HEK293 (cell line): Measurements from ENCODE around the gene NOD2.
A peak's percentile ranks its signal among the peaks of the same experiment; 100 is the strongest.

Experiments used
- CTCF ChIA-PET: fragments of 350-600 bp; formaldehyde crosslinking; extraction: SDS; loops from one replicate; lab custom pipeline; 2021; ENCODE audit warnings: antibody characterized with exemption; lab: Yijun Ruan, JAX
- POLR2A ChIA-PET: fragments of 300-600 bp; formaldehyde crosslinking; extraction: SDS; loops from one replicate; lab custom pipeline; 2020; ENCODE audit warnings: antibody characterized with exemption, inconsistent platforms; lab: Yijun Ruan, JAX
- H3K27ac ChIP-seq: fragments of 200-500 bp; sonication (Bioruptor generic); 2 replicates; pipeline ENCODE4 v1.5.1; 2014; ENCODE audit warnings: low read depth, low read length, control low read depth, inconsistent platforms; ENCODE audit errors: extremely low read depth
- H3K36me3 ChIP-seq, 2 experiments: fragments of 200-500 bp in 1 of 2; sonication (Bioruptor generic) in 1 of 2; 1 replicate in 1 of 2; 2 replicates in 1 of 2; pipeline ENCODE4 v1.5.1; 2014 to 2017; ENCODE audit warnings: inconsistent platforms in 2 of 2, low read length in 2 of 2; ENCODE audit not compliant: control insufficient read depth in 2 of 2, insufficient read depth in 1 of 2
- H3K4me1 ChIP-seq: fragments of 200-500 bp; sonication (Bioruptor generic); 2 replicates; pipeline ENCODE4 v1.5.1; 2014; ENCODE audit warnings: mild to moderate bottlenecking, low read length, inconsistent platforms; ENCODE audit not compliant: control insufficient read depth, insufficient read depth
- H3K4me3 ChIP-seq: 2 replicates; pipeline ENCODE4 v1.5.1; 2011; ENCODE audit warnings: low read depth, mild to moderate bottlenecking, control low read depth, low read length, moderate library complexity
- H3K9me3 ChIP-seq: fragments of 200-500 bp; sonication (Bioruptor generic); 2 replicates; pipeline ENCODE4 v1.5.1; 2014; ENCODE audit warnings: low read depth, low read length, inconsistent platforms; ENCODE audit not compliant: control insufficient read depth, insufficient read depth
- FEZF1 ChIP-seq: fragments of 450-650 bp; formaldehyde crosslinking; IDR thresholded peaks from 2 replicates; pipeline ENCODE4 v1.5.1; 2016; ENCODE audit warnings: missing biosample characterization, missing genetic modification characterization
- KLF1 ChIP-seq: fragments of 450-650 bp; formaldehyde crosslinking; IDR thresholded peaks from 2 replicates; pipeline ENCODE4 v1.5.1; 2016; ENCODE audit warnings: missing biosample characterization, missing genetic modification characterization
- KLF8 ChIP-seq: fragments of 450-650 bp; formaldehyde crosslinking; IDR thresholded peaks from 2 replicates; pipeline ENCODE4 v1.5.1; 2016; ENCODE audit warnings: missing biosample characterization, missing genetic modification characterization
- SCRT2 ChIP-seq: fragments of 450-650 bp; formaldehyde crosslinking; IDR thresholded peaks from 2 replicates; pipeline ENCODE4 v1.5.1; 2016; ENCODE audit warnings: missing biosample characterization, missing genetic modification characterization
- YY2 ChIP-seq: fragments of 450-650 bp; formaldehyde crosslinking; IDR thresholded peaks from 2 replicates; pipeline ENCODE4 v1.5.1; 2016; ENCODE audit warnings: missing biosample characterization, missing genetic modification characterization
- ZNF112 ChIP-seq: fragments of 450-650 bp; formaldehyde crosslinking; IDR thresholded peaks from 2 replicates; pipeline ENCODE4 v1.5.0; 2017; ENCODE audit warnings: missing biosample characterization, missing genetic modification characterization
- ZNF140 ChIP-seq: fragments of 450-650 bp; formaldehyde crosslinking; IDR thresholded peaks from 2 replicates; pipeline ENCODE4 v1.5.1; 2016; ENCODE audit warnings: missing biosample characterization, missing genetic modification characterization
- ZNF19 ChIP-seq: fragments of 450-650 bp; formaldehyde crosslinking; IDR thresholded peaks from 2 replicates; pipeline ENCODE4; 2016; ENCODE audit warnings: missing biosample characterization, missing genetic modification characterization, low read depth
- ZNF239 ChIP-seq: fragments of 450-650 bp; formaldehyde crosslinking; IDR thresholded peaks from 2 replicates; pipeline ENCODE4 v1.5.1; 2016; ENCODE audit warnings: missing biosample characterization, missing genetic modification characterization
- ZNF354C ChIP-seq: fragments of 450-650 bp; formaldehyde crosslinking; IDR thresholded peaks from 2 replicates; pipeline ENCODE4 v1.5.1; 2016; ENCODE audit warnings: missing biosample characterization, missing genetic modification characterization, low read depth, borderline replicate concordance
- ZNF426 ChIP-seq: fragments of 450-650 bp; formaldehyde crosslinking; IDR thresholded peaks from 2 replicates; pipeline ENCODE4 v1.5.1; 2017; ENCODE audit warnings: missing biosample characterization, missing genetic modification characterization, mild to moderate bottlenecking, inconsistent platforms, moderate library complexity
- ZNF473 ChIP-seq: fragments of 450-650 bp; formaldehyde crosslinking; IDR thresholded peaks from 2 replicates; pipeline ENCODE4 v1.5.1; 2017; ENCODE audit warnings: missing biosample characterization, missing genetic modification characterization
- ZNF510 ChIP-seq: fragments of 450-650 bp; formaldehyde crosslinking; IDR thresholded peaks from 2 replicates; pipeline ENCODE4 v1.5.1; 2018; ENCODE audit warnings: mild to moderate bottlenecking, missing genetic modification characterization, missing biosample characterization; ENCODE audit not compliant: insufficient replicate concordance
- ZNF529 ChIP-seq: fragments of 450-650 bp; formaldehyde crosslinking; IDR thresholded peaks from 2 replicates; pipeline ENCODE4 v1.5.1; 2017; ENCODE audit warnings: missing genetic modification characterization, missing biosample characterization; ENCODE audit not compliant: insufficient replicate concordance
- ZNF585B ChIP-seq: fragments of 450-650 bp; formaldehyde crosslinking; IDR thresholded peaks from 2 replicates; pipeline ENCODE4 v1.5.1; 2016; ENCODE audit warnings: missing biosample characterization, missing genetic modification characterization
- ZSCAN16 ChIP-seq: fragments of 450-650 bp; formaldehyde crosslinking; IDR thresholded peaks from 2 replicates; pipeline ENCODE4 v1.5.1; 2016; ENCODE audit warnings: missing biosample characterization, missing genetic modification characterization
- TF ChIP-seq, protein P1 (sequence below): fragments of 450-650 bp; formaldehyde crosslinking; IDR thresholded peaks from 2 replicates; pipeline ENCODE4 v1.5.1; 2016; ENCODE audit warnings: missing biosample characterization, missing genetic modification characterization
- TF ChIP-seq, protein P2 (sequence below): fragments of 450-650 bp; formaldehyde crosslinking; IDR thresholded peaks from 2 replicates; pipeline ENCODE4 v1.5.1; 2016; ENCODE audit warnings: missing biosample characterization, missing genetic modification characterization
- TF ChIP-seq, protein P3 (sequence below): fragments of 450-650 bp; formaldehyde crosslinking; IDR thresholded peaks from 2 replicates; pipeline ENCODE4 v1.5.1; 2016; ENCODE audit warnings: missing biosample characterization, missing genetic modification characterization
- TF ChIP-seq, protein P4 (sequence below): fragments of 450-650 bp; formaldehyde crosslinking; IDR thresholded peaks from 2 replicates; pipeline ENCODE4 v1.5.1; 2017; ENCODE audit warnings: missing biosample characterization, mild to moderate bottlenecking, missing genetic modification characterization, moderate library complexity

Gene NOD2

DNA sequence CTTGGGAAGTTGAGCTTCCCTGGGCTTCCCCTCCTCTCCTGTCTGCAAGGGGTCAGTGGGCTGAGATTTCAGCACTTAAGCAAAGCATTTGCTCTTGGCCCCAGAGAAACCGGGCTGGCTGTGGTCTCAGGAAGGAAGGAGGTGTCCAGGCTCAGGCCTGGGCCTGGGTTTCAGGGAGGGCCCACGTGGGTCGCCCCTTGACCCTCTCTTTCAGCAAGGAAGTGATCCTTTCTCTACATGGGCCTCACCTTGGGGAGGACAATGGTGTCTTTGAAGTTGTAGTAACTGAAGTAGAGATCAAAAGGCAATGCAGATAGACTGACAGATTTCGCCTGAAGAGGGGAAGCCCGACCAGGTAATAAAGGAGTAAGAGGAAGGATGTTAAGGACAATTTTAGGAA, 2.7 kb downstream of the NOD2 start:
- no peak for TF ChIP-seq ZNF239
- no peak for TF ChIP-seq KLF8 (tag by site-specific recombination)
- TF ChIP-seq ZSCAN16 (tag by site-specific recombination) = no peak
- no peak for TF ChIP-seq ZNF19
- no peak for TF ChIP-seq YY2 (tag by site-specific recombination)
- no peak for TF ChIP-seq ZNF529
- TF ChIP-seq ZNF112 (tag by site-specific recombination) = no peak
- TF ChIP-seq, protein P1, sequence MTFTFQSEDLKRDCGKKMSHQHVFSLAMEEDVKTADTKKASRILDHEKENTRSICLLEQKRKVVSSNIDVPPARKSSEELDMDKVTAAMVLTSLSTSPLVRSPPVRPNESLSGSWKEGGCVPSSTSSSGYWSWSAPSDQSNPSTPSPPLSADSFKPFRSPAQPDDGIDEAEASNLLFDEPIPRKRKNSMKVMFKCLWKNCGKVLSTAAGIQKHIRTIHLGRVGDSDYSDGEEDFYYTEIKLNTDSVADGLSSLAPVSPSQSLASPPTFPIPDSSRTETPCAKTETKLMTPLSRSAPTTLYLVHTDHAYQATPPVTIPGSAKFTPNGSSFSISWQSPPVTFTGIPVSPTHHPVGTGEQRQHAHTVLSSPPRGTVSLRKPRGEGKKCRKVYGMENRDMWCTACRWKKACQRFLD (tag by site-specific recombination) = no peak
- TF ChIP-seq, protein P2, sequence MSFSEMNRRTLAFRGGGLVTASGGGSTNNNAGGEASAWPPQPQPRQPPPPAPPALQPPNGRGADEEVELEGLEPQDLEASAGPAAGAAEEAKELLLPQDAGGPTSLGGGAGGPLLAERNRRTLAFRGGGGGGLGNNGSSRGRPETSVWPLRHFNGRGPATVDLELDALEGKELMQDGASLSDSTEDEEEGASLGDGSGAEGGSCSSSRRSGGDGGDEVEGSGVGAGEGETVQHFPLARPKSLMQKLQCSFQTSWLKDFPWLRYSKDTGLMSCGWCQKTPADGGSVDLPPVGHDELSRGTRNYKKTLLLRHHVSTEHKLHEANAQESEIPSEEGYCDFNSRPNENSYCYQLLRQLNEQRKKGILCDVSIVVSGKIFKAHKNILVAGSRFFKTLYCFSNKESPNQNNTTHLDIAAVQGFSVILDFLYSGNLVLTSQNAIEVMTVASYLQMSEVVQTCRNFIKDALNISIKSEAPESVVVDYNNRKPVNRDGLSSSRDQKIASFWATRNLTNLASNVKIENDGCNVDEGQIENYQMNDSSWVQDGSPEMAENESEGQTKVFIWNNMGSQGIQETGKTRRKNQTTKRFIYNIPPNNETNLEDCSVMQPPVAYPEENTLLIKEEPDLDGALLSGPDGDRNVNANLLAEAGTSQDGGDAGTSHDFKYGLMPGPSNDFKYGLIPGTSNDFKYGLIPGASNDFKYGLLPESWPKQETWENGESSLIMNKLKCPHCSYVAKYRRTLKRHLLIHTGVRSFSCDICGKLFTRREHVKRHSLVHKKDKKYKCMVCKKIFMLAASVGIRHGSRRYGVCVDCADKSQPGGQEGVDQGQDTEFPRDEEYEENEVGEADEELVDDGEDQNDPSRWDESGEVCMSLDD (tag by site-specific recombination) = no peak
- TF ChIP-seq ZNF585B (tag by site-specific recombination) = no peak
- no peak for TF ChIP-seq SCRT2 (tag by site-specific recombination)
- TF ChIP-seq ZNF140 (tag by site-specific recombination) = no peak
- TF ChIP-seq, protein P3, sequence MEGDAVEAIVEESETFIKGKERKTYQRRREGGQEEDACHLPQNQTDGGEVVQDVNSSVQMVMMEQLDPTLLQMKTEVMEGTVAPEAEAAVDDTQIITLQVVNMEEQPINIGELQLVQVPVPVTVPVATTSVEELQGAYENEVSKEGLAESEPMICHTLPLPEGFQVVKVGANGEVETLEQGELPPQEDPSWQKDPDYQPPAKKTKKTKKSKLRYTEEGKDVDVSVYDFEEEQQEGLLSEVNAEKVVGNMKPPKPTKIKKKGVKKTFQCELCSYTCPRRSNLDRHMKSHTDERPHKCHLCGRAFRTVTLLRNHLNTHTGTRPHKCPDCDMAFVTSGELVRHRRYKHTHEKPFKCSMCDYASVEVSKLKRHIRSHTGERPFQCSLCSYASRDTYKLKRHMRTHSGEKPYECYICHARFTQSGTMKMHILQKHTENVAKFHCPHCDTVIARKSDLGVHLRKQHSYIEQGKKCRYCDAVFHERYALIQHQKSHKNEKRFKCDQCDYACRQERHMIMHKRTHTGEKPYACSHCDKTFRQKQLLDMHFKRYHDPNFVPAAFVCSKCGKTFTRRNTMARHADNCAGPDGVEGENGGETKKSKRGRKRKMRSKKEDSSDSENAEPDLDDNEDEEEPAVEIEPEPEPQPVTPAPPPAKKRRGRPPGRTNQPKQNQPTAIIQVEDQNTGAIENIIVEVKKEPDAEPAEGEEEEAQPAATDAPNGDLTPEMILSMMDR (tag by site-specific recombination) = no peak
- TF ChIP-seq ZNF473 (tag by site-specific recombination) = no peak
- no peak for TF ChIP-seq ZNF426
- TF ChIP-seq FEZF1 (tag by site-specific recombination) = no peak
- no peak for TF ChIP-seq ZNF354C
- no peaks in the 10 kb centered on the region for H3K9me3 ChIP-seq
- no peaks in the 10 kb centered on the region for H3K36me3 ChIP-seq
- H3K27ac ChIP-seq = no peak overlapping the region
- CTCF ChIA-PET = interaction anchor here (0.6 kb wide), 1 partner anchor 365 kb away, joined by 3 read pairs; no protein-coding TSS in a partner anchor
- no peak overlapping the region for H3K4me3 ChIP-seq
- POLR2A ChIA-PET = no interaction called here
- no peaks in the 10 kb centered on the region for H3K4me1 ChIP-seq

DNA sequence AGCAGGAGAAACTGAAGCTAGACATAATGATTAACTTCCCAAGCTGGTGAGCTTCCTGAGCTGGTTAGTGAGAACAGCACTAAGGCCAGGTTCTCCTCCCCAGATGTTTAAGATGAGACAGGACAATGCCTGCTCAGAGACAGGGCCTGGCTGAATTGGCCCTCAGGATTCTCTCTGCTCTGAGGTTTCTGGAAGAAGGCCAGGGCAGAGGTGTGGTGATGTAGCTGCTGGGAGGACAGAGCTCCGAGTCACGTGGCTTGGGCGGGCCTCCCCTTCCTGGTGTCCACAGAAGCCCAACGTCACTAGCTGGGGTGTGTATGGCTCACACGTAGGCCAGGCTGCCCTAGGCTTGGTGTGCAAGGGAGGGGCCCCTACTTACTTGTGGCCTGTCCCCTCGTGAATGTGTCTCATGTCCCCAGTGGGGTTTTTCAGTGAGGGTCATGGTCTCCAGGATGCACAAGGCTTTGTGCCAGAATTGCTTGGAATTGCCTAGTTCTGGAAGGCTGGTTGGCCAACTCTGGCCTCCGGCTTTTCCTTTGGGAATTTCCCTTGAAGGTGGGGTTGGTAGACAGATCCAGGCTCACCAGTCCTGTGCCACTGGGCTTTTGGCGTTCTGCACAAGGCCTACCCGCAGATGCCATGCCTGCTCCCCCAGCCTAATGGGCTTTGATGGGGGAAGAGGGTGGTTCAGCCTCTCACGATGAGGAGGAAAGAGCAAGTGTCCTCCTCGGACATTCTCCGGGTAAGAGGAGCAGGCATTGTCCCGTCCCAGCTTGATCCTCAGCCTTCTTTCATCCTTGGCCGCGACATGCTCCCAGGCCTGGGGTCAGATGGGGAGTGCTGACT, 3.4 kb downstream of the NOD2 start:
- Histone ChIP-seq H3K4me1 (no peaks in the 10 kb centered on the region), H3K36me3 (no peaks in the 10 kb centered on the region), H3K4me3 (no peak overlapping the region), H3K9me3 (no peaks in the 10 kb centered on the region), H3K27ac (no peak overlapping the region)
- TF ChIP-seq, protein P4, sequence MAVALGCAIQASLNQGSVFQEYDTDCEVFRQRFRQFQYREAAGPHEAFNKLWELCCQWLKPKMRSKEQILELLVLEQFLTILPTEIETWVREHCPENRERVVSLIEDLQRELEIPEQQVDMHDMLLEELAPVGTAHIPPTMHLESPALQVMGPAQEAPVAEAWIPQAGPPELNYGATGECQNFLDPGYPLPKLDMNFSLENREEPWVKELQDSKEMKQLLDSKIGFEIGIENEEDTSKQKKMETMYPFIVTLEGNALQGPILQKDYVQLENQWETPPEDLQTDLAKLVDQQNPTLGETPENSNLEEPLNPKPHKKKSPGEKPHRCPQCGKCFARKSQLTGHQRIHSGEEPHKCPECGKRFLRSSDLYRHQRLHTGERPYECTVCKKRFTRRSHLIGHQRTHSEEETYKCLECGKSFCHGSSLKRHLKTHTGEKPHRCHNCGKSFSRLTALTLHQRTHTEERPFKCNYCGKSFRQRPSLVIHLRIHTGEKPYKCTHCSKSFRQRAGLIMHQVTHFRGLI = peak; percentile 73
- TF ChIP-seq ZNF510 (tag by site-specific recombination) = no peak
- peak; percentile 62; the same call in 1 of the 2 replicates for TF ChIP-seq KLF1 (tag by site-specific recombination)
- ChIA-PET POLR2A (no interaction called here), CTCF (interaction anchor here (0.6 to 1.3 kb wide), 2 partner anchors 109 to 366 kb away, joined by 3 to 5 read pairs; no protein-coding TSS in a partner anchor)
